Gastrocnemius medialis (tissue), 4 donors: Measurements from ENCODE around the gene CRTC2. TPM values are rescaled to one million over a fixed set of nuclear protein-coding genes. Genes with fewer than 3 reads are reported as not detected.

Experiments
- ATAC-seq, 2 donors: fragments of 150-250 bp; one replicate each; pipeline ENCODE4 v1.9.1; 2016
- DNase-seq, 2 donors: peaks; one replicate each; pipeline ENCODE4 v3.0.0-alpha.2; 2019
- H3K27ac ChIP-seq, 4 donors: fragments of 200-600 bp; sonication (generic); 1 replicate in 1 of 4; 2 replicates in 3 of 4; pipeline ENCODE4 v1.5.1; 2016 to 2018; ENCODE audit warnings: mild to moderate bottlenecking in 2 of 4, moderate library complexity in 1 of 4
- H3K27me3 ChIP-seq, 3 donors: fragments of 200-600 bp; sonication (generic) in 2 of 3; 1 replicate in 1 of 3; 2 replicates in 2 of 3; pipeline versions ENCODE4 v1.5.1 to v1.6.0; 2016 to 2019; ENCODE audit warnings: mild to moderate bottlenecking in 1 of 3, moderate library complexity in 1 of 3
- H3K36me3 ChIP-seq, 2 donors: fragments of 200-600 bp; sonication (generic) in 1 of 2; one replicate each; pipeline ENCODE4 v1.5.1; 2017 to 2018
- H3K4me1 ChIP-seq, 2 donors: fragments of 200-600 bp; sonication (generic) in 1 of 2; one replicate each; pipeline ENCODE4 v1.5.1; 2016 to 2017; ENCODE audit warnings: mild to moderate bottlenecking in 2 of 2
- H3K4me3 ChIP-seq, 4 donors: fragments of 200-600 bp; sonication (generic) in 3 of 4; 1 replicate in 1 of 4; 2 replicates in 3 of 4; pipeline ENCODE4 v1.5.1; 2016 to 2019; ENCODE audit warnings: mild to moderate bottlenecking in 2 of 4
- H3K9me3 ChIP-seq, 3 donors: fragments of 200-600 bp; sonication (generic) in 2 of 3; 1 replicate in 1 of 3; 2 replicates in 2 of 3; pipeline ENCODE4 v1.5.1; 2016 to 2019
- POLR2A ChIP-seq, 2 donors: fragments of 450-650 bp; IDR thresholded peaks; one replicate each; pipeline ENCODE4 v1.6.1; 2017; ENCODE audit warnings: antibody characterized with exemption in 2 of 2, mild to moderate bottlenecking in 2 of 2, moderate library complexity in 2 of 2
- in situ Hi-C, 4 donors: fragments of 200-750 bp; cut with MboI; loops; one replicate each; pipeline versions ENCODE4 v1.15.0 to v1.8.0; 2017; ENCODE audit warnings: low sequenced_read_pairs in 4 of 4
- intact Hi-C: fragments of 100-400 bp; cut with DNase I; formaldehyde crosslinking; loops from one replicate; pipeline ENCODE4 v1.15.1; 2023; ENCODE audit warnings: low total_unique reads
- total RNA-seq, 4 donors: library from RNA; depleted of rRNA; stranded (reverse); fragments of >200 nt; gene quantifications; one replicate each; pipeline versions ENCODE4 v1.1.0 to v1.2.3, GENCODE V29; 2016
- TF ChIP-seq, protein P1 (sequence below), 5 experiments: fragments of 450-650 bp in 3 of 5; fragments of 200-600 bp in 2 of 5; sonication (generic) in 2 of 5; IDR thresholded peaks in 4 of 5; conservative IDR thresholded peaks in 1 of 5; 1 replicate in 4 of 5; 2 replicates in 1 of 5; pipeline ENCODE4 v1.5.1; 2016 to 2019; ENCODE audit warnings: antibody characterized with exemption in 5 of 5, mild to moderate bottlenecking in 3 of 5, moderate library complexity in 3 of 5

CRTC2 gene
- total RNA-seq, 4 donors from 2014 or later: 17.4 to 27.1 (median 23.3) TPM

DNA sequence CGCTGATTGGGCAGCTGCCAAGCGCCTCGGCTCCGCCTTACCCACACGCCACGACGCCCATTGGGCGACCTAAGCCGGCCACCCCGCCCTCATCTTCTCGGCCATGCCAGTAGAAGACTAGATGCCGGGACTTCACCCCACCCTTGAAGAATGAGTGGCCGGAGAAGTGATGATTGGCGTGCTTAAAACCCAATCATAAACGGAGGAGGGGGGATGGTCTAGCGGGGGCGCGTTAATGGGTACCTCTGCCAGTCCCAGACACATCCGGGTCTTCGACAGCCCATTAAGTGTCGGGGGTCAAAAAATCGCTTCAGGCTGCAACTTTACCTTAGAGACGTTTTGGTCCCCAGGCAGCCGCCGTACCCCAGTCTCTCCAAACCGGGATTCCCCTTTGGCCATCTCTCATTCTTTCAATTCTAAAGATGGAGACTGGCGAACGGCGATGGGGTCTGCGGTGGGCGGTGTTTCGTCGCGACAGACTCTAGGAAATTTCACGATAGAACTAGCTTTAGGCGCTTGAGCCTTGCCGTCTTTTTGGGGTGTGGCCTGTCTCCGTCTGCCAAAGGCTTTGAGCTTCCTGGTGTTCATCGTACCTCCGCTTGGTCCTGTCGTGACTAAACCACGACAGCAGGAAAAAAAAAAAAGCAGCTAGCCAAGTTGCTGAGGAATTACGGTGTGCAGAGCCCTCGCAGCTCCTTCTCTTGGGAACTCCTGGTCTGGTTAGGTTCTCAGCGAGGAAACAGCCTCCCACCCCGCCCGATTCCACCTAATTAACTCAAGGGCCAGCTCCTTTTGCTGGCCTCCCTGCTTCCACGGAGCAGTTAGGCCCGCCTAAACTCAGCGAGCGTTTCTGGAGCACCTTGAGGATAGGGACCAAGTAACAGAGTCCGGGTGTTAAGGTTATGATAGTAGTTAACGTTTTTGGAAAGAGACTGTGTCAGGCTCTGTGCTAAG, 35.2 kb downstream of the CRTC2 start, which contains the start of gene GATAD2B:
Gene GATAD2B (minus strand): TSS at position 1 of the 954 bp plus-strand sequence. CDS start 94,625 bp downstream, outside the sequence.
- H3K4me1 ChIP-seq: peaks cover 42% of the 10 kb centered on the region in 2 donors
- ATAC-seq (peak; percentile 96 to 98), DNase-seq (peak; percentile 100)
- peak within 1 kb of the TSS; percentile 98 to 99 (median 98) for H3K27ac ChIP-seq
- in situ Hi-C loops: loop anchor here (10.0 to 25.0 kb wide), 2 partner anchors 62 to 111 kb away; partner anchors contain the start of gene RAB13 (in 1 of the 4)
- no peaks in the 10 kb centered on the region for H3K9me3 ChIP-seq
- no peaks in the 10 kb centered on the region for H3K27me3 ChIP-seq
- H3K4me3 ChIP-seq: peak within 1 kb of the TSS; percentile 56 to 93 (median 92)
- H3K36me3 ChIP-seq: no peaks in the 10 kb centered on the region
- intact Hi-C loops: loop anchor here (1.0 to 5.0 kb wide), 5 partner anchors 23 to 126 kb away; partner anchors contain the start of genes CRTC2, DENND4B and RAB13
- TF ChIP-seq POLR2A (IDR thresholded peaks at IDR 0.05): peak; percentile 2 to 68
- TF ChIP-seq, protein P1, sequence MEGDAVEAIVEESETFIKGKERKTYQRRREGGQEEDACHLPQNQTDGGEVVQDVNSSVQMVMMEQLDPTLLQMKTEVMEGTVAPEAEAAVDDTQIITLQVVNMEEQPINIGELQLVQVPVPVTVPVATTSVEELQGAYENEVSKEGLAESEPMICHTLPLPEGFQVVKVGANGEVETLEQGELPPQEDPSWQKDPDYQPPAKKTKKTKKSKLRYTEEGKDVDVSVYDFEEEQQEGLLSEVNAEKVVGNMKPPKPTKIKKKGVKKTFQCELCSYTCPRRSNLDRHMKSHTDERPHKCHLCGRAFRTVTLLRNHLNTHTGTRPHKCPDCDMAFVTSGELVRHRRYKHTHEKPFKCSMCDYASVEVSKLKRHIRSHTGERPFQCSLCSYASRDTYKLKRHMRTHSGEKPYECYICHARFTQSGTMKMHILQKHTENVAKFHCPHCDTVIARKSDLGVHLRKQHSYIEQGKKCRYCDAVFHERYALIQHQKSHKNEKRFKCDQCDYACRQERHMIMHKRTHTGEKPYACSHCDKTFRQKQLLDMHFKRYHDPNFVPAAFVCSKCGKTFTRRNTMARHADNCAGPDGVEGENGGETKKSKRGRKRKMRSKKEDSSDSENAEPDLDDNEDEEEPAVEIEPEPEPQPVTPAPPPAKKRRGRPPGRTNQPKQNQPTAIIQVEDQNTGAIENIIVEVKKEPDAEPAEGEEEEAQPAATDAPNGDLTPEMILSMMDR (IDR thresholded peaks at IDR 0.05 in 4 of 5, conservative IDR thresholded peaks at IDR 0.05 in 1 of 5): no peak

DNA sequence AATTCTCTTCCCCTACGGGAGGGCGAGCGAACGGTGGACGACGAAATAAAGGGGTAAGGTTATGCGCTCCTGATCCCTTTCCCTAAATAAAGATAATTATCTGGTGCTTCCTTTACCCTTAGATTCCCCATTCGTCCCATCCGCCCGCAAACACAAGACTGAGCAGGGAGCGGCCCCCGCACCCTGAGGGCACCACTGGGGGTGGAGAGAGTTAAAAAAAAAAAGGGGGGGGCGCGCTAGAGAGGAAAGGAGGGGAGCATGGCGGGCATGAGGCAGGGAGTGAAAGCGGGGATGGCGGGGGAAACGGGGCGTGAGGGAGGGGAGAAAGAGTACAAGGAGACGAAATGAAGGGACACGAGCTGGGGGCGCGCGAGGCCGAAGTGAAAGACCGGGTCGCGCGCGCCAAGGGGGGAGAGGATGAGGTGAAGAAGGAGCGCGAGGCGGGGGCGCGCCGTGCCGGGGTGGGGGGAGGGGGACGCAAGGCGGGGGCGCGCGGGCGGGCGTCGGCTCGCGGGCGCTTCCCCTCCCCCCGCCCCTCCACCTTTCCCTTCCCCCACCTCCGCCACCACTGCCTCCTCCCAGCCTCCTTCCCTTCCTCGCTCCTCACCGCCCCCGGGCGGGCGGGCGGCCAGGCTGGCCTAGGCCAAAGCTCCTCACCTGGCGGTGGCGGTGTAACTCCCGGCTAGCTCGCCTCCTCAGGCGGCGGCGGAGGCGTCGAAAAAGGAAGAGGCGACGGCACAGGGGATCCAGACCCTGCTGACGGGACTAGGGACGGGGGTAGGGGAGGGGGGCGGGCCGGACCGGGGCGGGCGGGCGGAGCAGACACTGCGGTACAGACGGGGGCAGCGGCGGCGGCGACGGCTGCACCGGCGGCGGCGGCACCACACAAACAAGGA, 36.1 kb downstream of the CRTC2 start:
- Histone ChIP-seq H3K36me3 (no peaks in the 10 kb centered on the region), H3K9me3 (no peaks in the 10 kb centered on the region), H3K27ac (peak overlapping the region; percentile 98 to 99 (median 98)), H3K4me1 (peaks cover 47 to 50% of the 10 kb centered on the region in 2 donors), H3K4me3 (peak overlapping the region; percentile 56 to 93 (median 89)), H3K27me3 (no peaks in the 10 kb centered on the region)
- ATAC-seq (peak; percentile 22 to 26), DNase-seq (peak in 1 of 2 donors; percentile 51)
- in situ Hi-C loops (loop anchor here (10.0 to 25.0 kb wide), 2 partner anchors 62 to 110 kb away; partner anchors contain the start of gene RAB13 (in 1 of the 4)), intact Hi-C loops (loop anchor here (5.0 kb wide), 3 partner anchors 65 to 125 kb away; partner anchors contain the start of gene RAB13)
- peak in 1 of 2 donors; percentile 58 for TF ChIP-seq POLR2A (IDR thresholded peaks at IDR 0.05)
- TF ChIP-seq, protein P1 (IDR thresholded peaks at IDR 0.05 in 4 of 5, conservative IDR thresholded peaks at IDR 0.05 in 1 of 5): peak in 1 of 5 experiments; percentile 25

DNA sequence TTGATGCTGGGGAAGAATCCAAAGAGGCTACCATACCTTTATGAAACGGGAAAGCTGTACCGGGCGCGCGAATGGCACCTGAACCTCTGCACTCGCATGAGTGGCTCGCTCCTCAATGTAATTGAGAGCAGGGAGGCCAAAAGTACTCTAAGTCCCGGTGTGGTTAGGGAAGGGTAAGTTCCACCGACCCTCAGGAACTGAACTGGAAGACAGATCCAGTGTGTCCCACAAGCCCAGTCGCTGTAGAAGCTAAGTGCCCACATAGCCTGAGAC, 36.7 kb downstream of the CRTC2 start:
- intact Hi-C loops: loop anchor here (5.0 kb wide), 3 partner anchors 66 to 124 kb away; partner anchors contain the start of gene RAB13
- Histone ChIP-seq H3K27ac (peak overlapping the region; percentile 98 to 99 (median 98)), H3K4me1 (peaks cover 48 to 50% of the 10 kb centered on the region in 2 donors), H3K27me3 (no peaks in the 10 kb centered on the region), H3K4me3 (peak overlapping the region; percentile 56 to 93 (median 89)), H3K9me3 (no peaks in the 10 kb centered on the region), H3K36me3 (no peaks in the 10 kb centered on the region)
- DNase-seq (peak in 1 of 2 donors; percentile 14), ATAC-seq (no peak)
- no peak for TF ChIP-seq POLR2A (IDR thresholded peaks at IDR 0.05)
- TF ChIP-seq, protein P1 (IDR thresholded peaks at IDR 0.05 in 4 of 5, conservative IDR thresholded peaks at IDR 0.05 in 1 of 5): no peak
- in situ Hi-C loops: loop anchor here (10.0 to 25.0 kb wide), 2 partner anchors 63 to 109 kb away; partner anchors contain the start of gene RAB13 (in 1 of the 4)
